ENCODE measurements around the gene IMMP2L. TPM values are rescaled to one million over a fixed set of nuclear protein-coding genes. Genes with fewer than 3 reads are reported as not detected.
"Not testable (repeated sequence)": the region's sequence is repeated elsewhere in the genome, so short reads cannot be mapped to it uniquely, and the experiment has no call there.

The IMMP2L gene
- total RNA-seq, 3 donors from 2014 or later (not counting 1 experiment from before 2014, with no cell fraction given): 6.9 to 9.2 (median 8.7) TPM

- ATAC-seq: no peak
- H3K36me3 Mint-ChIP-seq: peaks cover 6% of the 10 kb centered on the region
- TF ChIP-seq, protein P1, sequence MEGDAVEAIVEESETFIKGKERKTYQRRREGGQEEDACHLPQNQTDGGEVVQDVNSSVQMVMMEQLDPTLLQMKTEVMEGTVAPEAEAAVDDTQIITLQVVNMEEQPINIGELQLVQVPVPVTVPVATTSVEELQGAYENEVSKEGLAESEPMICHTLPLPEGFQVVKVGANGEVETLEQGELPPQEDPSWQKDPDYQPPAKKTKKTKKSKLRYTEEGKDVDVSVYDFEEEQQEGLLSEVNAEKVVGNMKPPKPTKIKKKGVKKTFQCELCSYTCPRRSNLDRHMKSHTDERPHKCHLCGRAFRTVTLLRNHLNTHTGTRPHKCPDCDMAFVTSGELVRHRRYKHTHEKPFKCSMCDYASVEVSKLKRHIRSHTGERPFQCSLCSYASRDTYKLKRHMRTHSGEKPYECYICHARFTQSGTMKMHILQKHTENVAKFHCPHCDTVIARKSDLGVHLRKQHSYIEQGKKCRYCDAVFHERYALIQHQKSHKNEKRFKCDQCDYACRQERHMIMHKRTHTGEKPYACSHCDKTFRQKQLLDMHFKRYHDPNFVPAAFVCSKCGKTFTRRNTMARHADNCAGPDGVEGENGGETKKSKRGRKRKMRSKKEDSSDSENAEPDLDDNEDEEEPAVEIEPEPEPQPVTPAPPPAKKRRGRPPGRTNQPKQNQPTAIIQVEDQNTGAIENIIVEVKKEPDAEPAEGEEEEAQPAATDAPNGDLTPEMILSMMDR (IDR thresholded peaks at IDR 0.05): no peak
Measured at GRCh38 chr7:111470998-111471397, 91.3 kb downstream of the IMMP2L start.

DNA sequence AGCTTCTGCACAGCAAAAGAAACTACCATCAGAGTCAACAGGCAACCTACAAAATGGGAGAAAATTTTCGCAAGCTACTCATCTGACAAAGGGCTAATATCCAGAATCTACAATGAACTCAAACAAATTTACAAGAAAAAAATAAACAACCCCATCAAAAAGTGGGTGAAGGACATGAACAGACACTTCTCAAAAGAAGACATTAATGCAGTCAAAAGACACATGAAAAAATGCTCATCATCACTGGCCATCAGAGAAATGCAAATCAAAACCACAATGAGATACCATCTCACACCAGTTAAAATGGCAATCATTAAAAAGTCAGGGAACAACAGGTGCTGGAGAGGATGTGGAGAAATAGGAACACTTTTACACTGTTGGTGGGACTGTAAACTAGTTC, 92.4 kb downstream of the IMMP2L start:
- H3K9me3 Mint-ChIP-seq: peaks cover 5 to 14% of the 10 kb centered on the region in 2 donors
- ATAC-seq; H3K27ac Mint-ChIP-seq; H3K27me3 ChIP-seq (ENCODE audit: control insufficient read depth, insufficient read depth, low read length); H3K4me1 ChIP-seq (ENCODE audit: control insufficient read depth, insufficient read depth, low read length); H3K27me3 Mint-ChIP-seq (ENCODE audit: low read depth in 2 of 2); H3K27ac ChIP-seq (ENCODE audit: low read length); H3K4me1 Mint-ChIP-seq; H3K36me3 ChIP-seq (ENCODE audit: control insufficient read depth, insufficient read depth, low read length); H3K36me3 Mint-ChIP-seq; H3K9me3 ChIP-seq (ENCODE audit: control insufficient read depth, insufficient read depth, low read length); DNase-seq; intact Hi-C loops (cut with micrococcal nuclease); H3K4me3 ChIP-seq (ENCODE audit: low read length); H3K4me3 Mint-ChIP-seq: not testable (repeated sequence)
- WGBS (ENCODE audit: insufficient coverage): no CpG with 5 or more reads among the region's 1 CpG

More at GRCh38 chr7:111470998-111471397, 91.3 kb downstream of the IMMP2L start:
- Mint-ChIP-seq H3K4me1 (no peaks in the 10 kb centered on the region), H3K4me3 (no peak overlapping the region), H3K9me3 (peaks cover 5 to 12% of the 10 kb centered on the region in 2 donors), H3K27me3 (ENCODE audit: low read depth in 2 of 2) (no peaks in the 10 kb centered on the region), H3K27ac (no peak overlapping the region)
- Histone ChIP-seq H3K27me3 (ENCODE audit: control insufficient read depth, insufficient read depth, low read length) (no peaks in the 10 kb centered on the region), H3K9me3 (ENCODE audit: control insufficient read depth, insufficient read depth, low read length) (no peaks in the 10 kb centered on the region), H3K36me3 (ENCODE audit: control insufficient read depth, insufficient read depth, low read length) (no peaks in the 10 kb centered on the region), H3K4me3 (ENCODE audit: low read length) (no peak overlapping the region), H3K4me1 (ENCODE audit: control insufficient read depth, insufficient read depth, low read length) (no peaks in the 10 kb centered on the region), H3K27ac (ENCODE audit: low read length) (no peak overlapping the region)
- WGBS (ENCODE audit: insufficient coverage): 100% methylated on average over 2 of the region's 2 CpGs
- DNase-seq: no peak
- intact Hi-C loops (cut with micrococcal nuclease): no loop called here

DNA sequence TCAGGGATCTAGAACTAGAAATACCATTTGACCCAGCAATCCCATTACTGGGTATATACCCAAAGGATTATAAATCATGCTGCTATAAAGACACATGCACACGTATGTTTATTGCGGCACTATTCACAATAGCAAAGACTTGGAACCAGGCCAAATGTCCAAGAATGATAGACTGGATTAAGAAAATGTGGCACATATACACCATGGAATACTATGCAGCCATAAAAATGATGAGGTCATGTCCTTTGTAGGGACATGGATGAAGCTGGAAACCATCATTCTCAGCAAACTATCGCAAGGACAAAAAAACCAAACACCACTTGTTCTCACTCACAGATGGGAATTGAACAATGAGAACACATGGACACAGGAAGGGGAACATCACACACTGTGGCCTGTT, 96.5 kb downstream of the IMMP2L start:
- not testable (repeated sequence) for H3K27ac ChIP-seq (ENCODE audit: low read length)
- WGBS (ENCODE audit: insufficient coverage): no CpG with 5 or more reads among the region's 3 CpGs

DNA sequence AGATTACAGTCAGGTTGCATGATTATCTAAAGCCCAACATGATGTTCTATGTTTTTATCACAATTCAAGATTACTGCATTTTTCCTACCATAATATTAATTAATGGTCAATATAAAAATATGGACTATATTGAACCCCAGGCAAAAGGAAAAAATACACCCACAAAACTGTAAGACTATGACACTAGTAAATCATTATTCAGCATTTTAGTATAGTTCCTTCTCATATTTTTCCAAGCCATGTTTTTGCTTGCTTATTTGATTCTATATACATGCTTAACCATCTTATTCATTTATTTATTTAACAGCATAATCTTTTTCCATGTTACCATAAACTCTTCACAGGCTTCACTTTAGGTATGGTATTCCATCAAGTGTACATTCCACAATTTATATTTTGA, 101.6 kb downstream of the IMMP2L start:
- Mint-ChIP-seq H3K4me1 (no peaks in the 10 kb centered on the region), H3K36me3 (no peaks in the 10 kb centered on the region), H3K4me3 (no peak overlapping the region), H3K9me3 (peaks cover 2 to 12% of the 10 kb centered on the region in 2 donors), H3K27ac (no peak overlapping the region), H3K27me3 (ENCODE audit: low read depth in 2 of 2) (no peaks in the 10 kb centered on the region)
- DNase-seq (no peak), ATAC-seq (no peak)
- H3K4me3 ChIP-seq (ENCODE audit: low read length): no peak overlapping the region
- H3K36me3 ChIP-seq (ENCODE audit: control insufficient read depth, insufficient read depth, low read length): no peaks in the 10 kb centered on the region
- no peaks in the 10 kb centered on the region for H3K4me1 ChIP-seq (ENCODE audit: control insufficient read depth, insufficient read depth, low read length)
- H3K9me3 ChIP-seq (ENCODE audit: control insufficient read depth, insufficient read depth, low read length): no peaks in the 10 kb centered on the region
- no peaks in the 10 kb centered on the region for H3K27me3 ChIP-seq (ENCODE audit: control insufficient read depth, insufficient read depth, low read length)
- TF ChIP-seq, protein P1 (IDR thresholded peaks at IDR 0.05): no peak
- H3K27ac ChIP-seq (ENCODE audit: low read length): no peak overlapping the region
- intact Hi-C loops (cut with micrococcal nuclease): no loop called here

More for the DNA sequence above, 96.5 kb downstream of the IMMP2L start:
- intact Hi-C loops (cut with micrococcal nuclease); H3K4me3 ChIP-seq (ENCODE audit: low read length); H3K9me3 ChIP-seq (ENCODE audit: control insufficient read depth, insufficient read depth, low read length); ATAC-seq; H3K27me3 ChIP-seq (ENCODE audit: control insufficient read depth, insufficient read depth, low read length); H3K4me1 ChIP-seq (ENCODE audit: control insufficient read depth, insufficient read depth, low read length); H3K27ac Mint-ChIP-seq; H3K36me3 Mint-ChIP-seq; DNase-seq; H3K4me1 Mint-ChIP-seq; H3K4me3 Mint-ChIP-seq; H3K36me3 ChIP-seq (ENCODE audit: control insufficient read depth, insufficient read depth, low read length); H3K27me3 Mint-ChIP-seq (ENCODE audit: low read depth in 2 of 2): not testable (repeated sequence)
- peaks cover 5 to 15% of the 10 kb centered on the region in 2 donors for H3K9me3 Mint-ChIP-seq
